K562 (cell line): ENCODE data around the gene DYRK4. TPM values are rescaled to one million over a fixed set of nuclear protein-coding genes. Genes with fewer than 3 reads are reported as not detected.

ENCODE experiments used
- ATAC-seq: fragments of 200-7000 bp; cut with Tn5 transposase; 3 replicates; pipeline ENCODE4 v1.9.1; 2020; ENCODE audit warnings: moderate library complexity
- BruUV-seq: library from RNA; stranded (reverse); fragments of 400-500 nt; replicated peaks from 2 replicates; lab custom pipeline; 2021; lab: Mats Ljungman, UMichigan
- CTCF ChIA-PET: fragments of 300-600 bp; formaldehyde crosslinking; extraction: SDS; loops from one replicate; lab custom pipeline; 2021; ENCODE audit warnings: low intra/inter-chr PET ratio; lab: Yijun Ruan, JAX
- POLR2A ChIA-PET: fragments of 300-600, 350-650 bp; sonication (Branson Sonifier 250); formaldehyde crosslinking; extraction: SDS; loops from one replicate; lab custom pipeline; 2021; ENCODE audit warnings: antibody characterized with exemption, inconsistent platforms; lab: Yijun Ruan, JAX
- DNase-seq, 4 experiments: peaks; one replicate each; pipeline versions ENCODE4 v3.0.0 to v3.0.0-alpha.2; 2011 to 2018; ENCODE audit warnings: low spot score in 3 of 4, mixed read lengths in 3 of 4; ENCODE audit errors: extremely low read depth in 1 of 4
- FAIRE-seq: peaks from 2 replicates; lab custom pipeline; 2011; peaks lifted over from hg19 to GRCh38; lab: Jason Lieb, UNC
- H2AFZ ChIP-seq: 2 replicates; pipeline ENCODE4 v1.6.0; 2011; ENCODE audit warnings: low read depth, low read length, control low read depth, inconsistent platforms
- H3K27ac ChIP-seq: fragments of 200-600 bp; 3 replicates; pipeline ENCODE4 v1.8.0; 2011; ENCODE audit warnings: low read depth, mild to moderate bottlenecking, control low read depth, inconsistent platforms, low read length, moderate library complexity, mixed read lengths; ENCODE audit errors: extremely low read depth
- H3K27me3 ChIP-seq, 2 experiments: fragments of 300-600 bp in 1 of 2; 2 replicates in 1 of 2; 3 replicates in 1 of 2; pipeline versions ENCODE4 v1.6.0 to v1.8.0; 2011; ENCODE audit warnings: inconsistent platforms in 2 of 2, low read length in 2 of 2, mild to moderate bottlenecking in 1 of 2, mixed read lengths in 1 of 2, moderate library complexity in 1 of 2; ENCODE audit not compliant: control insufficient read depth in 2 of 2, insufficient read depth in 2 of 2
- H3K36me3 ChIP-seq: fragments of 300-600 bp; 3 replicates; pipeline ENCODE4 v1.8.0; 2011; ENCODE audit warnings: mild to moderate bottlenecking, low read length, inconsistent platforms; ENCODE audit not compliant: control insufficient read depth, insufficient read depth
- H3K4me1 ChIP-seq, 2 experiments: fragments of 200-600 bp in 1 of 2; replicated peaks in 1 of 2; 2 replicates in 1 of 2; 3 replicates in 1 of 2; pipeline versions ENCODE4 v1.5.1 to v1.8.0; 2011; ENCODE audit warnings: inconsistent platforms in 2 of 2, low read length in 2 of 2, mild to moderate bottlenecking in 1 of 2, mixed read lengths in 1 of 2, moderate library complexity in 1 of 2; ENCODE audit not compliant: control insufficient read depth in 2 of 2, insufficient read depth in 2 of 2
- H3K4me2 ChIP-seq: 2 replicates; pipeline ENCODE4 v1.6.1; 2011; ENCODE audit warnings: low read length, control low read depth, inconsistent platforms, mixed read lengths; ENCODE audit not compliant: insufficient read depth
- H3K4me3 ChIP-seq: fragments of 200-600 bp; sonication (generic), shearing (Covaris generic); 2 replicates; pipeline ENCODE4 v1.5.1; 2016; ENCODE audit warnings: control low read depth, inconsistent platforms
- H3K79me2 ChIP-seq: fragments of 200-600 bp; 3 replicates; pipeline ENCODE4 v1.8.0; 2011; ENCODE audit warnings: low read length, inconsistent platforms; ENCODE audit not compliant: control insufficient read depth, insufficient read depth
- H3K9ac ChIP-seq, 2 experiments: 2 replicates each; pipeline versions ENCODE4 v1.6.0 to v1.6.1; 2011; ENCODE audit warnings: low read depth in 2 of 2, low read length in 2 of 2, control low read depth in 1 of 2, inconsistent platforms in 1 of 2, mild to moderate bottlenecking in 1 of 2, mixed read lengths in 1 of 2; ENCODE audit not compliant: insufficient read depth in 1 of 2
- H3K9me1 ChIP-seq: one replicate; pipeline ENCODE4 v1.6.0; 2011; ENCODE audit warnings: inconsistent platforms, mild to moderate bottlenecking, low read length, moderate library complexity; ENCODE audit not compliant: control insufficient read depth, insufficient read depth
- H3K9me3 ChIP-seq: replicated peaks from 2 replicates; pipeline ENCODE4 v1.5.1; 2011; ENCODE audit warnings: low read depth, low read length, inconsistent platforms; ENCODE audit not compliant: control insufficient read depth, insufficient read depth
- H4K20me1 ChIP-seq: replicated peaks from 2 replicates; pipeline ENCODE4 v1.6.1; 2011; ENCODE audit warnings: low read length, inconsistent platforms, mixed read lengths; ENCODE audit not compliant: control insufficient read depth, insufficient read depth
- CCAR2 ChIP-seq: fragments of 200-400 bp; formaldehyde crosslinking; IDR thresholded peaks from 2 replicates; pipeline ENCODE4 v1.6.1; 2017; ENCODE audit warnings: mild to moderate bottlenecking, low read depth, low read length
- CREB5 ChIP-seq: fragments of 250-450 bp; sonication (Bioruptor Pico); IDR thresholded peaks from 2 replicates; pipeline ENCODE4 v1.5.0; 2020; ENCODE audit warnings: mild to moderate bottlenecking
- DPF2 ChIP-seq: fragments of 450-650 bp; IDR thresholded peaks from 2 replicates; pipeline ENCODE4 v1.6.1; 2016
- L3MBTL2 ChIP-seq: fragments of 450-650 bp; IDR thresholded peaks from 2 replicates; pipeline ENCODE4 v1.6.1; 2016; ENCODE audit warnings: mild to moderate bottlenecking, moderate library complexity
- MAZ ChIP-seq, 2 experiments: fragments of 450-650 bp in 1 of 2; sonication (generic) in 1 of 2; formaldehyde crosslinking; IDR thresholded peaks in 1 of 2; conservative IDR thresholded peaks in 1 of 2; 2 replicates each; pipeline versions ENCODE4 v1.4.0 to v1.5.0; 2020; ENCODE audit warnings: mild to moderate bottlenecking in 1 of 2, missing genetic modification reagents in 1 of 2
- MNT ChIP-seq, 2 experiments: fragments of 450-650 bp; conservative IDR thresholded peaks; 2 replicates each; pipeline ENCODE4 v1.6.1; 2017; ENCODE audit warnings: mild to moderate bottlenecking in 2 of 2, moderate library complexity in 2 of 2
- ZC3H8 ChIP-seq: fragments of 450-650 bp; IDR thresholded peaks from 2 replicates; pipeline ENCODE4 v1.6.1; 2017
- ZFP1 ChIP-seq: fragments of 450-650 bp; formaldehyde crosslinking; IDR thresholded peaks from 2 replicates; pipeline ENCODE4 v1.4.0; 2020; ENCODE audit warnings: mild to moderate bottlenecking, mixed read lengths
- ZNF398 ChIP-seq: fragments of 250-450 bp; sonication (Bioruptor Pico); IDR thresholded peaks from 2 replicates; pipeline ENCODE4 v1.8.0; 2021; ENCODE audit warnings: moderate library complexity, mild to moderate bottlenecking, inconsistent platforms
- ZNF655 ChIP-seq: fragments of 250-450 bp; sonication (Bioruptor Pico); IDR thresholded peaks from 2 replicates; pipeline ENCODE4 v1.5.0; 2021
- ZNF778 ChIP-seq: fragments of 450-650 bp; formaldehyde crosslinking; IDR thresholded peaks from 2 replicates; pipeline ENCODE4 v1.4.0; 2020; ENCODE audit warnings: mild to moderate bottlenecking, moderate library complexity
- WGBS: fragments of 100-300 bp; shearing (Covaris generic); methylation state at CpG from one replicate; pipeline ENCODE4 v1.1.6; 2016; ENCODE audit warnings: low coverage, mixed read lengths; ENCODE audit not compliant: insufficient coverage; ENCODE audit errors: missing lambda C conversion rate; 5-methylcytosine and 5-hydroxymethylcytosine counted together
- in situ Hi-C: fragments of 300-500 bp; cut with MboI; formaldehyde crosslinking; loops from 4 replicates; pipeline ENCODE4 v1.15.0; 2018; ENCODE audit warnings: inconsistent platforms, mixed read lengths
- intact Hi-C: fragments of 100-400 bp; cut with micrococcal nuclease; formaldehyde crosslinking; loops from 2 replicates; pipeline ENCODE4 v1.14.2; 2022
- polyA plus RNA-seq, 8 experiments: library from polyadenylated mRNA; depleted of rRNA in 4 of 8; stranded (reverse) in 5 of 8; unstranded in 3 of 8; fragments of >200 nt; fragmentation: Nextera tagmentation in 2 of 8; fragmentation: Illumina TruSeq in 1 of 8; extraction: Ambion mirVana in 2 of 8; extraction: Trizol in 1 of 8; gene quantifications; 2 replicates each; pipeline versions ENCODE4 v1.2.1 to v1.2.3, GENCODE V29; 2011 to 2014; ENCODE audit warnings: inconsistent platforms in 1 of 8, missing spikeins in 1 of 8
- total RNA-seq, 7 experiments: library from RNA; depleted of rRNA in 6 of 7; stranded (reverse); fragments of >200 nt in 6 of 7; fragmentation: Illumina TruSeq in 2 of 7; extraction: Trizol in 2 of 7; gene quantifications; 2 replicates each; pipeline versions ENCODE4 v1.2.1 to v1.2.3, GENCODE V29; 2011 to 2021; ENCODE audit warnings: low replicate concordance in 1 of 7
- TF ChIP-seq, protein P1 (sequence below): fragments of 450-650 bp; IDR thresholded peaks from 2 replicates; pipeline ENCODE4 v1.7.1; 2018; ENCODE audit warnings: mild to moderate bottlenecking, low read depth; ENCODE audit not compliant: partially characterized antibody

DYRK4 gene
- total and polyA plus RNA-seq, 9 of the 15 experiments (the other 6 are each of a cell fraction or from before 2014, with no cell fraction given), result 13.4 to 37.4 (median 22.2) TPM

GRCh38 chr12:4539167-4539870 lies 22.7 kb upstream of the DYRK4 start:
- Histone ChIP-seq H3K79me2 (peaks cover 56% of the 10 kb centered on the region), H3K4me3 (peak overlapping the region; percentile 84), H3K9me1 (no peaks in the 10 kb centered on the region), H3K4me1 (peaks cover 0 to 2% of the 10 kb centered on the region in 2 experiments; a peak in 1 of 5 replicates), H4K20me1 (no peaks in the 10 kb centered on the region; the same call in 1 of the 2 replicates), H3K27me3 (no peaks in the 10 kb centered on the region), H3K36me3 (peaks cover 50% of the 10 kb centered on the region; the same call in 2 of the 3 replicates), H3K9ac (peak overlapping the region; percentile 92 to 93), H3K27ac (peak overlapping the region; percentile 94), H3K4me2 (peak overlapping the region; percentile 96), H2AFZ (peak overlapping the region; percentile 93), H3K9me3 (no peaks in the 10 kb centered on the region)
- TSS peak; percentile 76 for BruUV-seq
- WGBS, result under 1% methylated on average over 16 of the region's 16 CpGs
- ChIA-PET POLR2A (interaction anchor here (1.3 kb wide), 1 partner anchor 9 kb away, joined by 4 read pairs; no protein-coding TSS in a partner anchor), CTCF (no interaction called here)
- intact Hi-C loops (no loop called here), in situ Hi-C loops (no loop called here)
- FAIRE-seq (no peak), ATAC-seq (peak; percentile 46), DNase-seq (peak in 1 of 4 experiments; percentile 10)
- TF ChIP-seq ZFP1 (CRISPR knock-in tag) (no peak), MAZ (CRISPR knock-in tag; conservative IDR thresholded peaks at IDR 0.05 in 1 of 2, IDR thresholded peaks at IDR 0.05 in 1 of 2) (no peak), ZC3H8 (no peak), MNT (conservative IDR thresholded peaks at IDR 0.05) (no peak), ZNF398 (no peak), CREB5 (CRISPR knock-in tag) (no peak), L3MBTL2 (no peak), CCAR2 (no peak), DPF2 (no peak), ZNF778 (CRISPR knock-in tag) (no peak), ZNF655 (CRISPR knock-in tag) (no peak)
- TF ChIP-seq, protein P1, sequence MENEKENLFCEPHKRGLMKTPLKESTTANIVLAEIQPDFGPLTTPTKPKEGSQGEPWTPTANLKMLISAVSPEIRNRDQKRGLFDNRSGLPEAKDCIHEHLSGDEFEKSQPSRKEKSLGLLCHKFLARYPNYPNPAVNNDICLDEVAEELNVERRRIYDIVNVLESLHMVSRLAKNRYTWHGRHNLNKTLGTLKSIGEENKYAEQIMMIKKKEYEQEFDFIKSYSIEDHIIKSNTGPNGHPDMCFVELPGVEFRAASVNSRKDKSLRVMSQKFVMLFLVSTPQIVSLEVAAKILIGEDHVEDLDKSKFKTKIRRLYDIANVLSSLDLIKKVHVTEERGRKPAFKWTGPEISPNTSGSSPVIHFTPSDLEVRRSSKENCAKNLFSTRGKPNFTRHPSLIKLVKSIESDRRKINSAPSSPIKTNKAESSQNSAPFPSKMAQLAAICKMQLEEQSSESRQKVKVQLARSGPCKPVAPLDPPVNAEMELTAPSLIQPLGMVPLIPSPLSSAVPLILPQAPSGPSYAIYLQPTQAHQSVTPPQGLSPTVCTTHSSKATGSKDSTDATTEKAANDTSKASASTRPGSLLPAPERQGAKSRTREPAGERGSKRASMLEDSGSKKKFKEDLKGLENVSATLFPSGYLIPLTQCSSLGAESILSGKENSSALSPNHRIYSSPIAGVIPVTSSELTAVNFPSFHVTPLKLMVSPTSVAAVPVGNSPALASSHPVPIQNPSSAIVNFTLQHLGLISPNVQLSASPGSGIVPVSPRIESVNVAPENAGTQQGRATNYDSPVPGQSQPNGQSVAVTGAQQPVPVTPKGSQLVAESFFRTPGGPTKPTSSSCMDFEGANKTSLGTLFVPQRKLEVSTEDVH, result no peak
